ENCODE results near the gene ACP1.

- TF ChIP-seq CTCF (conservative IDR thresholded peaks at IDR 0.05; ENCODE audit: low read depth in 2 of 2) (no peak), EZH2phosphoT487 (IDR thresholded peaks at IDR 0.05; ENCODE audit: unreplicated experiment) (no peak), POLR2AphosphoS5 (IDR thresholded peaks at IDR 0.05; ENCODE audit: low read depth) (no peak), JUNB (IDR thresholded peaks at IDR 0.05; ENCODE audit: unreplicated experiment) (no peak), EZH2 (IDR thresholded peaks at IDR 0.05; ENCODE audit: low read depth, unreplicated experiment) (no peak), CREB1 (CRISPR knock-in tag; IDR thresholded peaks at IDR 0.05; ENCODE audit: low read depth) (no peak), NANOG (IDR thresholded peaks at IDR 0.05; ENCODE audit: borderline replicate concordance) (no peak), REST (IDR thresholded peaks at IDR 0.05; ENCODE audit: unreplicated experiment) (no peak), ETS1 (IDR thresholded peaks at IDR 0.05) (no peak)
Measured at GRCh38 chr2:260507-261161, 4.1 kb upstream of the ACP1 start.

Data from GM23338 (cell line).